CD1c-positive myeloid dendritic cell (primary cell): Measurements from ENCODE around the gene ASPN.

Experiments
- DNase-seq: peaks from one replicate; pipeline ENCODE4 v3.0.0-alpha.2; 2016; ENCODE audit errors: extremely low spot score

Gene ASPN

DNA sequence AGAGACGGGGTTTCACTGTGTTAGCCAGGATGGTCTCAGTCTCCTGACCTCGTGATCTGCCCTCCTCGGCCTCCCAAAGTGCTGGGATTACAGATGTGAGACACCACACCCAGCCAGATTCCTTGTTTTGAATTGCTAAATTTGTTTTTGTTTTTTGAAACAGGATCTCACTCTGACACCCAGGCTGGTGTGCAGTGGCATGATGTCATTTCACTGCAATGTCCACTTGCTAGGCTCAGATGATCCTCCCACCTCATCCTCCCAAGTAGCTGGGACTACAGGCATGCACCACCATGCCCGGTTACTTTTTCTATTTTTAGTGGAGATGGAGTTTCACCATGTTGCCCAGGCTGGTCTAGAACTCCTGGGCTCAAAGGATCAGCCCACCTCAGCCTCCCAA lies 71.1 kb downstream of the ASPN start:
- DNase-seq = peak; percentile 12

DNA sequence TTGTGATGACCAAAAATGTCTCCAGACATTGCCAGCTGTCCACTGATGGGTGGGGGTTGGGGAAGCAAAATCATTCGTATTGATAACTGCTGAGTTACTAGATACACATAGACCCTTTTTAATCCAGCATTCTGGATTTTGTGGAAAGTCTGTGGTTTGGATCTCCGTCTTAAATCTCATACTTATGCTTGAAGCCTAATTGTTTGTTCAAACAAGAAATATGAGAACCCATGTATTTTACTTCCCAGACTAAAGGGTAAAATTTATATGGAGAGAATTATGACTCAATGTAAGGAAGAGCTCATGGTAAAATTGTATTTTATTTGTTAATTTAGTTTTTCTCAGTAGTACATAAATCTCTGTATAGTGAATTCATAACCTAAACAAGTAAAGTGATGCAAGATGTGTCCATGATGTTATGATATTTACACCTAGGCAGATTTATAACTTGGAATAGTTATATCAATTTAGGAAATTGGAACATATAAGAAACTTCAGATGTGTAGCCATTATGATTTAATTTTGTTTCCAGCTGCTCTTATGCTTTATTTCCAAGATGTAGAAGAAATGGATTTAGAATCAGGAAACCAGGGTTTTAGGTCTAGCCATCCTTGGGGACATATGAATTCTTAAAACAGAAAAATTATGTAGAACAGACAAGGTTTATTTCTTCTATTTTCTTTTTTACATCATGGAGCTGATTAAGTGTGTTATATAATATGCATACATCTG lies 73.4 kb downstream of the ASPN start:
- DNase-seq = no peak

DNA sequence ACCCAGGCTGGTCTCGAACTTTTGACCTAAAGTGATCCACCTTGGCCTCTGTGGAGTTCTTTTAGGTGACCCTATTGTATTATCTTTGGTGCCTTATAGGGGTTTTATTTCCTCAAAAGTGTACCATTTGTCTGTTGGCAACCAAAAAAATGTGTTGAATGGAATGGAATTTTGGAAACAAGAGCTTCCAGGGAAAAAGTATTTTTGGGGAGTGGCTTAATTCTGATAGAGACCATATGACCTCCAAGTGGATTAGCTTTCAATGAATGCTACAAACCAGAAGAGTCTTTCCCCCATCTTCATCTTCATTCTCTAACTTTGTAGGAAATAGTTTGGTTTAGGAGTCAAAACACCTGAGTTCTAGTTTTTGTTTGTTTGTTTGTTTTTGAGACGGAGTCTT lies 74.5 kb downstream of the ASPN start:
- no peak for DNase-seq

DNA sequence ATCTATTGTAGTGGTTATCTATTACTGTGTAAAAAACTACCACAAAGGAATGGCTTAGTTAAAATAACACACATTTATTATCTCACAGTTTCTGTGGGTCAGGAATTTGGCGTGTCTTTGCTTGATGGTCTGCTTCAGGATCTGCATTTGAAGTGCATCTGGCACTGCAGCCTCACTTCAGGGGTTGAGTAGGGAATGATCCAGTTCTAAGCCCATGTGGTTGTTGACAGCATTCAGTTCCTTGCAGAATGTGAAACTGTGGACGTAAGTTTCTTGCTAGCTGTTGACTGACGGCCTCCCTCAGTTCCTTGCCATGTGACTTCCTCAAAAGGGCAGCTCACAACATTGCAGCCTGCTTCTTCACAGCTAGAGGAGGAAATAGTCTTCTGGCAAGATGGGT lies 75.8 kb downstream of the ASPN start:
- peak; percentile 74 for DNase-seq
